GM19395 (cell line): ENCODE results near the gene TMSB4X.
"Not testable (repeated sequence)": the region's sequence is repeated elsewhere in the genome, so short reads cannot be mapped to it uniquely, and the experiment has no call there.

Experiments
- ATAC-seq: cut with Tn5 transposase; IDR thresholded peaks from one replicate; pipeline ENCODE4 v1.9.1; 2021; ENCODE audit warnings: mild to moderate bottlenecking, moderate library complexity; ENCODE audit not compliant: unreplicated experiment

Gene TMSB4X

GRCh38 chrX:12974796-12975669 lies at the start of gene TMSB4X:
TMSB4X (plus strand) TSS chrX:12975110.
- ATAC-seq, result peak; percentile 43

GRCh38 chrX:12929701-12930100 lies 45.2 kb upstream of the TMSB4X start:
- no peak for ATAC-seq

DNA sequence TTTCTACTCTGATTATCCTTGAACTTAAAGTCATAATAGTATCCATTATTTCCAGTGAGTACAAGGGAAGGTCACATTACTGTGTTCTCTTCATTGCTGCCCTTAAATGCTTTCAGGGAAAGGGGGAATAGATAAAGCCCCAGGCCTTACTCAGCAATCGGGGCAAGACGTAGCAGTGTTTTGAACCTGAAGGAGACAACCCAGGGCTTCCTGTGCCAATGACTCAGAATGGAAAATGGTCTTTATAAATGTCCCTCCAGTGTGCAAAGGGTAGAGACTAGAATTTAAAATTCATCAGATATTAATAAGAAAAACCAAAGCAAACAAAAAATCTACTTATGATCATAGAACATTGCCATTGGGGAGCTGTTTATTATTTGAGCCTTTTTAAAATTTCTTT lies 44.8 kb upstream of the TMSB4X start:
- no peak for ATAC-seq

- ATAC-seq, result no peak
Observed at GRCh38 chrX:12932244-12932643, 42.7 kb upstream of the TMSB4X start.

- ATAC-seq, result no peak
Observed at GRCh38 chrX:12934850-12935249, 40.1 kb upstream of the TMSB4X start.

GRCh38 chrX:12936947-12937346 lies 38.0 kb upstream of the TMSB4X start:
- ATAC-seq, result no peak

DNA sequence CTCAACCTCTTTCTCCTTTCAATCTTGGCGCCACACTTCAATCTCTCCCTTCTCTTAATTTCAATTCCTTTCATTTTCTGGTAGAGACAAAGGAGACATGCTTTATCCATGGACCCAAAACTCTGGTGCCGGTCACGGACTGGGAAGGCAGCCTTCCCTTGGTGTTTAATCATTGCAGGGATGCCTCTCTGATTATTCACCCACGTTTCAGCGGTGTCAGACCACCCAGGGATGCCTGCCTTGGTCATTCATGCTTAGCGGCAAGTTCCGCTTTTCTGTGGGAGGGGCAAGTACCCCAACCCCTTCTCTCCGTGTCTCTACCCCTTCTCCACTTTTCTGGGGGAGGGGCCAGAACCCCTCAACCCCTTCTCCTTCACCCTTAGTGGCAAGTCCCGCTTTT lies 34.4 kb upstream of the TMSB4X start:
- not testable (repeated sequence) for ATAC-seq

DNA sequence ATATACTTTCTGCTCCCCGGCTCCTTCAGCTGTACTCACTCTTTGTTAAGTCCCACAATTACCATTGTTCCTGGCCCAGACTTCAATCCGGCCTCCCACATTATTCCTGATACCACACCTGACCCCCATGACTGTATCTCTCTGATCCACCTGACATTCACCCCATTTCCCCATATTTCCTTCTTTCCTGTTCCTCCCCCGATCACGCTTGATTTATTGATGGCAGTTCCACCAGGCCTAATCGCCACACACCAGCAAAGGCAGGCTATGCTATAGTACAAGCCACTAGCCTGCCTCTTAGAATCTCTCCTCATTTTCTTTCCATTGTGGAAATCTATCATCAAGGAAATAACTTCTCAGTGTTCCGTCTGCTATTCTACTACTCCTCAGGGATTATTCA lies 31.3 kb upstream of the TMSB4X start:
- ATAC-seq, result not testable (repeated sequence)

DNA sequence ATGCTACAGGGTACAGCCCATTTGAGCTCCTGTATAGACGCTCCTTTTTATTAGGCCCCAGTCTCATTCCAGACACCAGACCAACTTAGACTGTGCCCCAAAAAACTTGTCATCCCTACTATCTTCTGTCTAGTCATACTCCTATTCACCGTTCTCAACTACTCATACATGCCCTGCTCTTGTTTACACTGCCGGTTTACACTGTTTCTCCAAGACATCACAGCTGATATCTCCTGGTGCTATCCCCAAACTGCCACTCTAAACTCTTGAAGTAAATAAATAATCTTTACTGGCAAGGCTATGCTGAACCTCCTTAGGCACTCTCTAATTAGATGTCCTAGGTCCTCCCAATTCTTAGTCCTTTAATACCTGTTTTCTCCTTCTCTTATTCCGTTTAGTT lies 30.5 kb upstream of the TMSB4X start:
- not testable (repeated sequence) for ATAC-seq

GRCh38 chrX:12945494-12945893 lies 29.4 kb upstream of the TMSB4X start:
- ATAC-seq, result no peak

DNA sequence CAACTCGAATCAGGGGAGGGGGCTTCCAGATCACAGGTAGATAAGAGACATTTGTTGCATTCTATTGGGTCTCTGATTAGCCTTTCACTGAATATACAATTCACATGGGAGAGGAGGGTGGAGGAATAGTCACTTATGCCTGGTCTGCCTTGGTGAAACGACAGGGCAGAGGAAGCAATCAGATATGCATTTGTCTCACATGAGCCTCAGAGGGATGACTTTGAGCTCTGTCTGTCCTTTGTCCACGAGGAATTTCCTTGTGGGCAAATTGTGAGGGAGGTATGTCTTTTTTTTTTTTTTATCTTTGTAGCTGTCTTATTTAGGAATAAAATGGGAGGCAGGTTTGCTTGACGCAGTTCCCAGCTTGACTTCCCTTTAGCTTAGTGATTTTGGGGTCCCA lies 28.5 kb upstream of the TMSB4X start:
- ATAC-seq, result no peak

GRCh38 chrX:12946838-12947544 lies 27.9 kb upstream of the TMSB4X start:
- no peak for ATAC-seq

DNA sequence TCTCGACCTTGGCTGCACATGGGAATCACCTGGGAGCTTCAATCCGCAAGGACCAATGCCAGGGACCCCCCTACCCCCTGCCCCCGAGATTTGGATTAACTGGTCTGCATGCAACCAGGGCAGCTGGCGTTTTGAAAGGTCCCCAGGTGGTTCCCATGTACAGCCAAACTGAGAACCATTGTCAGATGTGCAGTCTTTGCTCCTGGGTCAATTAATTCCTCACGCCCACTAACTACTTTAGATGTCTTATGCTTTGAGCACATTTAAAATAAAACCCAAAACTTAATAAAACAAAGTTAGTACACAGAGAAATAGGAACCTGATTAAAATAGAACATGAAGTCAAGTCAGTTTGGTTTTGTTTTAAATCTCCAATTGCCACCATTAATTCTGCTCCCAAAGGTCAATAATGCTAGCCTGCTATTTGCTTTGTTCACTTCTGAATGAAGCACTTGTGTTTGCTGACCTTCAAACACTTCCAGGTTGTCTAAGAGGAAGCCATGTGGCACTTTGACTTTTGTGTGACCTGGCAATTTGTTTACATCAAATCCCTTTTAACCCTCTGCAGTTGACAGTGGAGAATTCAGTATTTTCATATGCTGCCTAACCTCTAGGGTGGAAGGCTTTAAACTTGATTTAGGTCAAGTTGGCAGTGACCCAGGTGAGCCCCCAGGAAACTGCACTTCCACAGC lies 27.2 kb upstream of the TMSB4X start:
- ATAC-seq, result no peak

DNA sequence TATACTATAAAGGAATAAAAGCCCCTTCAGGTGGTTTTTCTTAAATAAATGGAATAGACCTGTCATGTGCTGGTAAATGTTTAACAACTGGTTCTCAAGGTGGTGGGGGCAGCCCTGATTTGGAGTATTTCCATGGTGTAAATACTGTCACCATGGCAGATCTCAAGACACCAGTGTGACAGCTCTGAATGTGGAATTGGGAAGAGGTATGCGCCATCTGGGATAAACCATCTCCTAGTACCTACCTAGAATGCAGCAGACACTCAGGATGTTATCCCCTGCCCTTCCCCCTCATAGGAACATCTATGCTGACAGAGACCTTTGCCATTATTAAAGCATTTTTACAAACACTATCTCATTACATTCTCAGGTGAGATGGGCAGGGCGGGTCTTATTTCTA lies 26.4 kb upstream of the TMSB4X start:
- ATAC-seq, result no peak

DNA sequence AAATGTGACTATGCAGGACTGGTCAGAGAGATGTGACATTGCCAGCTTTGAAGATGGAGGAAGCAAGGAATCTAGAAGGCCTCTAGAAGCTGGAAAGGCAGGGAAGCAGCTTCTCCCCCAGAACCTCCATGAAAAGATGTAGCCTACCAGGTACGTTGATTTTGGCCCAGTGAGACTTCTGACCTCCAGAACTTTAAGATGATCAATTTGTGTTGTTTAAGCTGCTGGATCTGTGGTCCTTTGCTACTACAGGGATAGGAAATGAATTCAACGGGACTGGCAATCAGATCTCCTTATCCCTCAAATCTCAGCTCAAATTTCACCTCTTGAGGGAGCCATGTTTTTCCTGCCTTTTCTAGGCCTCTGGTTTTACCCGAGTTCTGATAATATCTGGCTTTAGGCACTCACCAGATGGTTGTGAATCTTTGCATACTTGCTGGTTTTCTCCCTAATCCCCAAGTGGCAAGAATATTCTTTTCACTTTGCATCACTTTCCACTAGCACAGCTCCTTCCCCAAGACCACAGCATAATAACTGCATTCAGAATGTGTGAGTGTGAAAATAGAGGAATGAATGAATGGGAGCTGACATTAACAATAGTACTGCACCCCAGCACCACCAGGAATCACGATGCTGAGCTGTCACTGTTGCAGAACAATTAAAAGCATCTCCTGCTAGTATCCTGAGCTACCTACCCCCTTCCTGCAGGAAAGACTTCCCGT lies 25.5 kb upstream of the TMSB4X start:
- no peak for ATAC-seq

DNA sequence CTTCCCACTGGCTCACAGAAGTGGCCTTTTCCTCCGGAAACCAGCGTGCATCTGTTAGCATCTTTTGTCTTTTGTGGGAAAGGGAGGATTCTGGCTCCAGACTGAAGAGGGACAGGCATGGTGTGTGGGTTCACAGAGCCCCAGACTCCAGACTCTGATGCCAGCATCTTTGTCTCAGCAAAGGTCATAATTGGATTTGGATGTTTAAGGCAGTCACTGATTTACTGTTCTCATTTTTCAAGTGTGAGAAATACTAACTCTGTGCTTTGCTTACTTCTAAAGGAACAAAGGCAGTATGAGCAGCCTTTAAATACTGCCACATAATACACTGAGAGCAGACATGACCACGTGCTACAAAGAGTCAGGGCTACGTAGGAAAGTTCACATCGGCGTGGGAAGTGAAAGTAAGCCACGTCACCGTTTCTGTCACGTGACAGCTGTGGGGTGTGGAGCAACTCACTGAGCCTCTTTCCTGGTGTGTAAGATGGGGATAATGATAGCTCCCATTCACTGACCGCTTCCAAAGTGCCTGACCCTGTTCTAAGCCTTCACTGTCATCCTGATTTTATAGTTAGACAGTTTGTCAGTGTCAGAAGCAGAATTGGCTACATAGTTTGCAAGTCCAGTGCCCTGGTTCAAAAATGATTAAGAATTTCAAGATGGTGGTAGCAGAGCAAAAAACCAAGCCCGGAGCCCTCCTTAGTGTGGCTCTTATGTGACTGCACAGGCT lies 24.8 kb upstream of the TMSB4X start:
- peak; percentile 63 for ATAC-seq

GRCh38 chrX:12950851-12951594 lies 23.9 kb upstream of the TMSB4X start:
- peak; percentile 57 for ATAC-seq

DNA sequence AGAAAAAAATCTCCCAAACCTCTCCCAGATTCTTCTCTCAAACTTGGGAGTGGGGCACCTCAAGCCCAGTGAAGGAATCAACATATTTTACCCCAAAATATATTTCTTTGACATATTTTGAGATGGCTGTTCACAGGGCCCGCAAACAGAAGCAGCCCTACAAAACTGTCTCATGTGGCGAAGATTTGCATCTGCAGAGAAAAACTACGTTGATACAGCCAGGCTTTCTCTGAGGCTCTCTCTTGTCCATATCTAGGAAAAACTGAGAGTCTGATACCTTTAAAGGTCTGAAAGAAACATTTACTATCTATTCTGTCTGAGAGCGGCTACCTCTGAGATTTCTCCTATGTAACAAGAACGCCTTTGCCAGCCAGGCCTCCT lies 23.3 kb upstream of the TMSB4X start:
- no peak for ATAC-seq

DNA sequence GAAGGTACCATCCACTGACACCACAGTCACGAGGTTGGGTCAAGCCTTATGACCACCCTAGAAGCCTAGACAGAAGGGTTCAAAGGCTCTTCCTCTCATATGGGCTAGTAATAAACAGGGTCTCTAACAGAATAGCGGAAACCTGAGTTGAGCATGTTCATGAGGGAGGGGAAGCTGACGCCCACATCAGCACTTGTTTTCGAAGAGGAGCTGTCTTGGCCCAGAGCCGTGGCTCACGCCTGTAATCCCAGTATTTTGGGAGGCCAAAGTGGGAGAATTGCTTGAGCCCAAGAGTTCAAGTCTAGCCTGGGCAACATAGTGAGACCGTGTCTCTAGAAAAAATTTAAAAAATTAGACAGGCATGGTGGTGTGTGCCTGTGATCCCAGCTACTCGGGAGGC lies 21.5 kb upstream of the TMSB4X start:
- ATAC-seq, result no peak

GRCh38 chrX:12954376-12954775 lies 20.5 kb upstream of the TMSB4X start:
- no peak for ATAC-seq
